SH-SY5Y (cell line): ENCODE results near the gene SH3GL3.

ENCODE experiments used
- GATA2 ChIP-seq: IDR thresholded peaks from 2 replicates; pipeline ENCODE4 v1.6.1; 2011; ENCODE audit warnings: mild to moderate bottlenecking, low read depth, low read length
- GATA3 ChIP-seq: IDR thresholded peaks from 2 replicates; pipeline ENCODE4 v1.6.1; 2011; ENCODE audit warnings: low read depth, mild to moderate bottlenecking, low read length, moderate library complexity

Gene SH3GL3

GRCh38 chr15:83559310-83559966 lies 112.3 kb downstream of the SH3GL3 start:
- TF ChIP-seq GATA2 = no peak
- no peak for TF ChIP-seq GATA3

DNA sequence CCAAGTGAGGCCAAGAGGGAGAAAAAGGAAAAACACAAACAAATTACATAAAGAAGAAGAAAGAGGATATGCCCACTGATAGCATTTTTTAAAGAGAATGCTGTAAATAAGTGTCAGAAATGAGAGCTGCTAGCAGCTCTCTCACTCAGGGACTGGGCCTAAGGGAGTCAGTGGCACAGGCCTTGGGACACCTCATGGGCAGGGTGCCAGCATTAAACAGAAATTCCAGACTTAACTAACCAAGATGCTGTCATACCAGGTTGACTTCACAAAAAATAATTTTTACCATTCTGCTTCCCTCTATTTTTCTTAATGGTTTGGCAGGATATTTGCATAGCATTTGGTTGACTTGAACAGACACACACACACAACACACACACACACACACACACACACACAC lies 114.5 kb downstream of the SH3GL3 start:
- TF ChIP-seq GATA3 (no peak), GATA2 (no peak)

- no peak for TF ChIP-seq GATA3
- TF ChIP-seq GATA2 = no peak
Observed at GRCh38 chr15:83565138-83565537, 118.0 kb downstream of the SH3GL3 start.

DNA sequence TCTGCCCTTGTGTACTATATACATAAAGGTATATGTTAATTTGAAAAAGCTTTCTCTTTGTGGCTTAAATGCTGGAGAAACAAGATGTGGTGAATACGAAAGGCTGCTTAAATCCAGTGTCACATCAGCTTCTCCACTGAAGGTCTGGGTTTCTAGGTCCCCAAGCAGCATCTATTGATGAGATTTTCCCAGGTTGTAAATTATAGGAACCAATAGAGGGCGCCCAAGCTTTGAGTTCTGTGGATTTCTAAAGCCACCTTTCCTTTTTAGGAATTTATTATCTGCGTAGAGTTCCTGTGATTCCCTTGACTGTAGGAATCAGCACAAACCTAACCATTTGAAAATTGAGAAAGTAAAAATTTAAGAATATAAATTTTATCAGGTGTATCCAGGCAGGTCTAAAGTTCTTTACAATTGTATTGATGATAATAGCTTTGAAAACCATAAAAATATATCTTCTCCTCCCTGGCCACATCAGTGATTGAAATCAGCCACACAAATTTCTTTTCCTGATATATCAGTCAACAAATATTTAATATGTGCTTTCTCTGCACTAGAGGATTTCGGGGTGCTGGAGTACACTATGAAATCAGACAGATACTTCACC lies 118.5 kb downstream of the SH3GL3 start:
- no peak for TF ChIP-seq GATA3
- TF ChIP-seq GATA2 = no peak

GRCh38 chr15:83567318-83567717 lies 120.2 kb downstream of the SH3GL3 start:
- TF ChIP-seq GATA2 = no peak
- no peak for TF ChIP-seq GATA3

DNA sequence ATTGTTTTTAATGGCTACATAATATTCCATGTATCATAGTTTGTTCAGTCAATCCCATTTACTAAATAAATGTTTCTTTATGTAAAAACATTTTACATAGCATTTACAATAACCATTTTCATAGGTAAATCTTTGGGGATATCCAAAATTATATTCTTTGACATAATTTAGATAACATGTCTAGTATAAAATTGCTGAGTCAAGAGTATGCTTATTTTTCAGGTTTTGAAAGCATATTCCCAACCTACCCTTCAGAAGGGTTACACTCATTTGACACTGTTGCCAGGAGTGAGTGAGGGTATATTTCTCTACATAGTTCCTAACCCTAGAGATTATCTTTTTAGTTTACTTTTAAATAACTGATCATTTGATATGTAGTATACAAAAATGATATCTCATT lies 122.2 kb downstream of the SH3GL3 start:
- TF ChIP-seq GATA3 = no peak
- no peak for TF ChIP-seq GATA2

- TF ChIP-seq GATA2 = no peak
- no peak for TF ChIP-seq GATA3
Observed at GRCh38 chr15:83570756-83571155, 123.6 kb downstream of the SH3GL3 start.

DNA sequence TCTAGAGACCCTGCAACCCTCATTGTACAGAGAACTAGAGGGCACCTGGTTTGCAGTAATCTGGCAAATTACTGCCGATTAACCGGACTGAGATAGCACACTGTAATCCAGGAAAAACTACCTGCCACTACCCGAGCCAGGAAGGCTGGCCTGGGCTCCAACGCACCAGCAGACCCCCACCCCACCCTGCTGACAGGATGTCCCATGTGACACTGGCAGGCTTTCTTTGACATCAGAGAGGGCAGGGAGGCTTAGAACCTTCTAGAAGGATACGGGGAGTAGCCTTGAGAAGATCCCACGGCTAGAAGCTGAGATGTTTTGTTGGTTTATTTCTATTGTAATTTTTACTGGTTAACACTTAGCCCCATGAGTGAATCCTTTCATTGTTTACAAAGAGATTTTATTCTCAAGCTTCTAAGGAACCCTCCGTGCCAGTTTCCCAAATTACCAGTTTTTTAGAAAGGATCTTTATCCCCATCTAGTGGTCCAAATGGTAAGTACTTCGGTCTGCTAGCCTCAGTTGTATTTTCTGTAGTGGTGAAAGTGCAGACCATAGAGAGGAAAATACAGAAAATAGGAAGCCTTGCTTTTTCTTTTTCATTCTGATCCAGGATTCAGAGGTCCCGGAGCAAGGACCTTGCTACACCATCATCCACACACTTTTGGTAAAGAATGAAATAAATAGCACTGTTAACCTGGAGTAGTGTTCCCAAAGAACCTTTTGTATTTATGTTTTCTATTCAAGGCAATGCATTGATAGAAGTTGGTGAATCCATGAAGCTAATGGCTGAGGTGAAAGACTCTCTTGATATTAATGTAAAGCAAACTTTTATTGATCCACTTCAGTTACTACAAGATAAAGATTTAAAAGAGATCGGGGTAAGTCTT lies 124.9 kb downstream of the SH3GL3 start:
- TF ChIP-seq GATA2 (no peak), GATA3 (no peak)

- no peak for TF ChIP-seq GATA3
- no peak for TF ChIP-seq GATA2
Observed at GRCh38 chr15:83574345-83574744, 127.2 kb downstream of the SH3GL3 start.

DNA sequence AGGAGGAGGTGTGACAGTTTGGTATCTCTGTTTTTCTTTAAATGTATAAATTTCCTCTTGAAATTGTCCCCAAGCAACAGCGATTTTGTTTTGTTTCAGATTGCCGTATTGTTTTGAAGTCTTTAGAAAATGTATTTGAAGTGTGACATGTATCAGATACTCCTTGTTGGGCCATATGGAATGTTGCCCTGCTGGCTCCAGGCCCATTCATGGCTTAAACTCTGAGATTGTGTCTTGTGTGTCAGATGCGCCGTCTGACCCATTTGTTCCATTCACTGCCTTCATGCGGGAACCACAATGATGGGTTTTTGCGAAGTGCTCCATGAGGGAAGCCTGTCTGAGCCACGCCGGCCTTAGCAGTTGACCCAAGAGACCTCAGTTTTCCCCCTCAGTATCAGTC lies 131.6 kb downstream of the SH3GL3 start:
- TF ChIP-seq GATA3 = no peak
- TF ChIP-seq GATA2 = no peak

DNA sequence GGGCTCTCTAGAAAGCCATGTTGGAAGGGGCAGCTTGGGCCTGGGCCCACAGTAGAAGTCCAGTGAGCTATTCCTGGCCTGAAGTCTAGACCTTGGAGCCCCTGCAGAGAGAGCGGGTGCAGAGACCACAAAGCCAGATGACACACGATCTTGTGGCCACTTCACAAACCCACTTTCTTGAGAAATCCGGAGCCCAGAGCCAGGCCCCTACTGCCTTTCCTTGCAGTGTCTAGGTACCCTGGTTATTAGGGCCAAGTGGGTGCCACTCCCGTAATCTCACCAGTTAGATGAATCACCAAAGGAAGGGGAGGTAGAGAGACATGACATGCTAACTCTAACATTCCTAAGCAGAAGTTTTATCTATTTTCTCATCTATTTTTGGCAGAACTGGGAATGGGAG lies 134.2 kb downstream of the SH3GL3 start:
- no peak for TF ChIP-seq GATA3
- no peak for TF ChIP-seq GATA2

GRCh38 chr15:83582381-83582780 lies 135.2 kb downstream of the SH3GL3 start:
- no peak for TF ChIP-seq GATA2
- TF ChIP-seq GATA3 = no peak

GRCh38 chr15:83585601-83586335 lies 138.6 kb downstream of the SH3GL3 start:
- TF ChIP-seq GATA2 (no peak), GATA3 (no peak)

- TF ChIP-seq GATA2 = no peak
- no peak for TF ChIP-seq GATA3
Observed at GRCh38 chr15:83587091-83587490, 139.9 kb downstream of the SH3GL3 start.
